SK-N-SH (cell line): ENCODE data around the gene LCN6. TPM values are rescaled to one million over a fixed set of nuclear protein-coding genes. Genes with fewer than 3 reads are reported as not detected.
A peak's percentile ranks its signal among the peaks of the same experiment; 100 is the strongest.
"Not testable (repeated sequence)": the region's sequence is repeated elsewhere in the genome, so short reads cannot be mapped to it uniquely, and the experiment has no call there.

ENCODE experiments used
- CTCF ChIA-PET: fragments of 300-600, 350-600 bp; formaldehyde crosslinking; extraction: SDS; loops from one replicate; lab custom pipeline; 2021; lab: Yijun Ruan, JAX
- POLR2A ChIA-PET: fragments of 350-600 bp; sonication (Branson Sonifier 250); formaldehyde crosslinking; extraction: SDS; loops from one replicate; lab custom pipeline; 2020; ENCODE audit warnings: antibody characterized with exemption, inconsistent platforms; lab: Yijun Ruan, JAX
- DNase-seq: peaks from one replicate; pipeline ENCODE4 v3.0.0; 2012
- H2AFZ ChIP-seq: fragments of 200-600 bp; sonication (generic); 2 replicates; pipeline ENCODE4 v1.8.1; 2016; ENCODE audit warnings: antibody characterized with exemption, mild to moderate bottlenecking, low read depth
- H3F3A ChIP-seq: fragments of 200-600 bp; sonication (generic); replicated peaks from 2 replicates; pipeline ENCODE3; 2016; ENCODE audit warnings: antibody characterized with exemption, mild to moderate bottlenecking; ENCODE audit not compliant: insufficient read depth
- H3K27ac ChIP-seq, 2 experiments: fragments of 200-500 bp in 1 of 2; fragments of 200-600 bp in 1 of 2; sonication (Bioruptor generic) in 1 of 2; sonication (generic), shearing (Covaris generic) in 1 of 2; 2 replicates each; pipeline versions ENCODE4 v1.5.1 to v1.6.1; 2014 to 2016; ENCODE audit warnings: low read depth in 2 of 2, inconsistent platforms in 1 of 2, low read length in 1 of 2, mild to moderate bottlenecking in 1 of 2, mixed read lengths in 1 of 2
- H3K27me3 ChIP-seq: fragments of 200-600 bp; sonication (generic), shearing (Covaris generic); 2 replicates; pipeline ENCODE4 v1.6.1; 2016; ENCODE audit warnings: mixed run types; ENCODE audit not compliant: insufficient read depth
- H3K36me3 ChIP-seq, 2 experiments: fragments of 200-500 bp in 1 of 2; fragments of 200-600 bp in 1 of 2; sonication (Bioruptor generic) in 1 of 2; sonication (generic) in 1 of 2; replicated peaks in 1 of 2; 2 replicates each; pipeline versions ENCODE3 to v1.5.1; 2014 to 2016; ENCODE audit warnings: low read length in 1 of 2, mild to moderate bottlenecking in 1 of 2; ENCODE audit not compliant: insufficient read depth in 2 of 2, control insufficient read depth in 1 of 2
- H3K4me1 ChIP-seq, 2 experiments: fragments of 200-500 bp in 1 of 2; fragments of 200-600 bp in 1 of 2; sonication (Bioruptor generic) in 1 of 2; sonication (generic), shearing (Covaris generic) in 1 of 2; 2 replicates each; pipeline versions ENCODE4 v1.5.1 to v1.6.1; 2014 to 2016; ENCODE audit warnings: low read depth in 1 of 2, low read length in 1 of 2, mixed run types in 1 of 2; ENCODE audit not compliant: insufficient read depth in 2 of 2, control insufficient read depth in 1 of 2
- H3K4me2 ChIP-seq: fragments of 200-600 bp; sonication (generic), shearing (Covaris generic); 2 replicates; pipeline ENCODE4 v1.6.1; 2017; ENCODE audit warnings: mixed run types
- H3K4me3 ChIP-seq, 2 experiments: fragments of 200-500 bp in 1 of 2; fragments of 200-600 bp in 1 of 2; sonication (Bioruptor generic) in 1 of 2; sonication (generic), shearing (Covaris generic) in 1 of 2; 2 replicates each; pipeline versions ENCODE4 v1.5.1 to v1.8.1; 2014 to 2016; ENCODE audit warnings: low read depth in 2 of 2, inconsistent platforms in 1 of 2, low read length in 1 of 2, mild to moderate bottlenecking in 1 of 2, mixed read lengths in 1 of 2, moderate library complexity in 1 of 2
- H3K79me2 ChIP-seq: fragments of 200-600 bp; sonication (generic); 2 replicates; pipeline ENCODE4 v1.8.1; 2017; ENCODE audit warnings: mild to moderate bottlenecking; ENCODE audit not compliant: insufficient read depth
- H3K9ac ChIP-seq: fragments of 200-600 bp; sonication (generic); 2 replicates; pipeline ENCODE4 v1.6.1; 2017; ENCODE audit warnings: mixed run types
- H3K9me2 ChIP-seq: fragments of 200-600 bp; sonication (generic); 2 replicates; pipeline ENCODE4 v1.6.1; 2017; ENCODE audit warnings: mixed run types
- H3K9me3 ChIP-seq: fragments of 200-600 bp; sonication (generic); 2 replicates; pipeline ENCODE4 v1.6.1; 2017; ENCODE audit warnings: mixed run types, mild to moderate bottlenecking, moderate library complexity
- H4K20me1 ChIP-seq: fragments of 200-600 bp; sonication (generic); 2 replicates; pipeline ENCODE4 v1.6.1; 2017; ENCODE audit warnings: mild to moderate bottlenecking, mixed run types; ENCODE audit not compliant: insufficient read depth
- EZH2phosphoT487 ChIP-seq: fragments of 200-600 bp; sonication (generic); IDR thresholded peaks from 2 replicates; pipeline ENCODE4 v1.6.1; 2017; ENCODE audit warnings: low read depth, mixed run types, mild to moderate bottlenecking, antibody characterized with exemption, moderate library complexity, borderline replicate concordance
- FOXJ3 ChIP-seq: sonication (generic); formaldehyde crosslinking; IDR thresholded peaks from 2 replicates; pipeline ENCODE4 v1.5.1; 2020; ENCODE audit warnings: mild to moderate bottlenecking, missing genetic modification reagents
- GABPA ChIP-seq: IDR thresholded peaks from 2 replicates; pipeline ENCODE4 v1.4.0; 2012; ENCODE audit warnings: low read depth, mild to moderate bottlenecking
- GATA2 ChIP-seq: sonication (generic); formaldehyde crosslinking; IDR thresholded peaks from 2 replicates; pipeline ENCODE4 v1.5.0; 2020; ENCODE audit warnings: mild to moderate bottlenecking, missing genetic modification reagents
- IRF3 ChIP-seq: fragments of 150-350 bp; IDR thresholded peaks from 2 replicates; pipeline ENCODE4 v1.6.1; 2016; ENCODE audit warnings: mild to moderate bottlenecking, low read depth, low read length
- MXI1 ChIP-seq: IDR thresholded peaks from 2 replicates; pipeline ENCODE4 v1.6.1; 2012; ENCODE audit warnings: mild to moderate bottlenecking, low read depth, low read length, improper control_type of control experiment
- NFIC ChIP-seq: IDR thresholded peaks from 2 replicates; pipeline ENCODE4 v1.4.0; 2012; ENCODE audit warnings: borderline replicate concordance
- PBX3 ChIP-seq: IDR thresholded peaks from 2 replicates; pipeline ENCODE4; 2012
- SIN3A ChIP-seq: IDR thresholded peaks from 2 replicates; pipeline ENCODE4 v1.6.1; 2012; ENCODE audit warnings: low read depth, mild to moderate bottlenecking, low read length, moderate library complexity, borderline replicate concordance
- TEAD4 ChIP-seq: IDR thresholded peaks from 2 replicates; pipeline ENCODE4 v1.4.0; 2012; ENCODE audit warnings: mild to moderate bottlenecking, borderline replicate concordance; ENCODE audit not compliant: insufficient read depth
- USF2 ChIP-seq: fragments of 150-350 bp; IDR thresholded peaks from 2 replicates; pipeline ENCODE4 v1.6.1; 2017; ENCODE audit warnings: antibody characterized with exemption, low read length, low read depth, borderline replicate concordance
- ZBTB33 ChIP-seq: IDR thresholded peaks from 2 replicates; pipeline ENCODE4 v1.4.0; 2012; ENCODE audit warnings: low read depth, borderline replicate concordance
- whole genome bisulfite sequencing: methylation state at CpG from one replicate; pipeline ENCODE4 v1.1.6; 2017; ENCODE audit warnings: low lambda C conversion rate; 5-methylcytosine and 5-hydroxymethylcytosine counted together
- polyA plus RNA-seq, 3 experiments: library from polyadenylated mRNA; depleted of rRNA; stranded (reverse); fragments of >200 nt; gene quantifications; 2 replicates each; pipeline ENCODE4 v1.2.3, GENCODE V29; 2012

The LCN6 gene
- not detected in 2 replicates for polyA plus RNA-seq (2012; rRNA removed)
- polyA plus RNA-seq (2012; cell fraction: cytosol; rRNA removed): not detected in 2 replicates
- not detected in 2 replicates for polyA plus RNA-seq (2012; cell fraction: nucleus; rRNA removed)

- H3K27ac ChIP-seq: no peak within 1 kb of the TSS
- no peaks in the 10 kb centered on the region for H3K9me2 ChIP-seq
- ChIA-PET CTCF (interaction anchor here (0.7 to 4.7 kb wide), 3 partner anchors 10 to 15 kb away, joined by 3 to 19 read pairs (median 3); partner anchors contain the start of gene LCN8), POLR2A (no interaction called here)
- H3K9me3 ChIP-seq: no peaks in the 10 kb centered on the region
- TF ChIP-seq TEAD4 (no peak), IRF3 (no peak)
- 38% methylated on average over 4 of the region's 8 CpGs for WGBS
- peaks cover 3% of the 10 kb centered on the region for H3F3A ChIP-seq
- no peaks in the 10 kb centered on the region for H3K79me2 ChIP-seq
- no peak within 1 kb of the TSS for H3K9ac ChIP-seq
- H3K4me1 ChIP-seq: no peaks in the 10 kb centered on the region
- no peaks in the 10 kb centered on the region for H3K36me3 ChIP-seq
- no peak within 1 kb of the TSS for H3K4me2 ChIP-seq
- DNase-seq: no peak
- no peak within 1 kb of the TSS for H2AFZ ChIP-seq
- H4K20me1 ChIP-seq: no peaks in the 10 kb centered on the region
- H3K4me3 ChIP-seq: no peak within 1 kb of the TSS
- no peaks in the 10 kb centered on the region for H3K27me3 ChIP-seq
These were observed at the start of gene LCN6 for GRCh38 chr9:136748201-136748600. LCN6 (minus strand) TSS chr9:136748525; CDS start chr9:136748483, 42 bp downstream.

GRCh38 chr9:136796775-136797347 lies 48.5 kb upstream of the LCN6 start:
- H2AFZ ChIP-seq, DNase-seq, H3K9me3 ChIP-seq, H4K20me1 ChIP-seq, POLR2A ChIA-PET, H3K4me3 ChIP-seq, H3K79me2 ChIP-seq, H3K36me3 ChIP-seq, H3K27me3 ChIP-seq, H3K9me2 ChIP-seq, H3K4me2 ChIP-seq, H3K9ac ChIP-seq: not testable (repeated sequence)
- Histone ChIP-seq H3K27ac (peak overlapping the region in 1 of 2 experiments; percentile 91; a peak in 2 of 4 replicates), H3K4me1 (peaks cover 5 to 51% of the 10 kb centered on the region in 2 experiments; a peak in 2 of 4 replicates), H3F3A (peaks cover 14% of the 10 kb centered on the region)
- TF ChIP-seq MXI1: peak; percentile 53; the same call in 1 of the 2 replicates
- peak; percentile 60 for TF ChIP-seq GATA2 (CRISPR knock-in tag)
- CTCF ChIA-PET: interaction anchor here (1.2 to 1.7 kb wide), 2 partner anchors 37 to 47 kb away, joined by 3 to 4 read pairs; no protein-coding TSS in a partner anchor
- WGBS: 25% methylated on average over 9 of the region's 10 CpGs

- no peak within 1 kb of the TSS for H3K4me3 ChIP-seq
- peaks cover 0 to 9% of the 10 kb centered on the region in 2 experiments for H3K36me3 ChIP-seq
- H3K9me2 ChIP-seq: no peaks in the 10 kb centered on the region
- H2AFZ ChIP-seq: no peak within 1 kb of the TSS
- ChIA-PET CTCF (interaction anchor here (0.7 to 1.7 kb wide), 4 partner anchors 37 to 239 kb away, joined by 3 to 8 read pairs (median 4); partner anchors contain the start of gene AJM1), POLR2A (no interaction called here)
- no peak within 1 kb of the TSS for H3K4me2 ChIP-seq
- DNase-seq: no peak
- no peak within 1 kb of the TSS for H3K9ac ChIP-seq
- peaks cover 14% of the 10 kb centered on the region for H3F3A ChIP-seq
- H3K4me1 ChIP-seq: peaks cover 5 to 54% of the 10 kb centered on the region in 2 experiments; a peak in 2 of 4 replicates
- WGBS: 71% methylated on average over 4 of the region's 5 CpGs
- no peaks in the 10 kb centered on the region for H3K27me3 ChIP-seq
- H3K9me3 ChIP-seq: no peaks in the 10 kb centered on the region
- peaks cover 5% of the 10 kb centered on the region; the same call in 1 of the 2 replicates for H4K20me1 ChIP-seq
- H3K79me2 ChIP-seq: peaks cover 11% of the 10 kb centered on the region
- peak within 1 kb of the TSS in 1 of 2 experiments; percentile 91; a peak in 2 of 4 replicates for H3K27ac ChIP-seq
- TF ChIP-seq GABPA (no peak), SIN3A (no peak), USF2 (no peak), EZH2phosphoT487 (no peak), NFIC (no peak), FOXJ3 (CRISPR knock-in tag) (no peak), PBX3 (no peak), TEAD4 (no peak), ZBTB33 (no peak), GATA2 (CRISPR knock-in tag) (no peak)
These were observed 48.0 kb upstream of the LCN6 start, which contains the start of gene CCDC183 for GRCh38 chr9:136796238-136796774. CCDC183 (plus strand) TSS chr9:136796338; CDS start chr9:136796398, 60 bp downstream.
